ENCODE measurements around the gene DEFB132.

DNA sequence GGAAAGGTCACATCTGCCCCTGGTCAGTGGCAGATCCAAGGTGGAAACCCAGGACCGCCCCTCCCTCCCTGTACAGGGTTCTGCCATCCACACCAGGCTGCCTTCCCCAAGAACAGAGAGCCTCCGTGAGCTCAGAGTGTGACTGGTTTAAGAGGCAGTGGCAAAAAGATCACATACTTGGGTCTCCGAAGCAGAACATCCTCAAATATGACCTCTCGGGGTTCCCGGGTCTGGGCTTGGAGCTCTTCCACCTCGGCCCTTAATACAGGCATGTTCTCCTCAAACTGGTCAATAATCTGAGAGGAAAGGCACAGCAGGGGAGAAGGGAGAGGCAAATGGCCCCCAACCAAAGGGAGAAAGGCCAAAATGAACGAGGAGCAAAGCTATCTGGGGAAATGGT lies 18.3 kb downstream of the DEFB132 start:
- TF ChIP-seq, protein P1, sequence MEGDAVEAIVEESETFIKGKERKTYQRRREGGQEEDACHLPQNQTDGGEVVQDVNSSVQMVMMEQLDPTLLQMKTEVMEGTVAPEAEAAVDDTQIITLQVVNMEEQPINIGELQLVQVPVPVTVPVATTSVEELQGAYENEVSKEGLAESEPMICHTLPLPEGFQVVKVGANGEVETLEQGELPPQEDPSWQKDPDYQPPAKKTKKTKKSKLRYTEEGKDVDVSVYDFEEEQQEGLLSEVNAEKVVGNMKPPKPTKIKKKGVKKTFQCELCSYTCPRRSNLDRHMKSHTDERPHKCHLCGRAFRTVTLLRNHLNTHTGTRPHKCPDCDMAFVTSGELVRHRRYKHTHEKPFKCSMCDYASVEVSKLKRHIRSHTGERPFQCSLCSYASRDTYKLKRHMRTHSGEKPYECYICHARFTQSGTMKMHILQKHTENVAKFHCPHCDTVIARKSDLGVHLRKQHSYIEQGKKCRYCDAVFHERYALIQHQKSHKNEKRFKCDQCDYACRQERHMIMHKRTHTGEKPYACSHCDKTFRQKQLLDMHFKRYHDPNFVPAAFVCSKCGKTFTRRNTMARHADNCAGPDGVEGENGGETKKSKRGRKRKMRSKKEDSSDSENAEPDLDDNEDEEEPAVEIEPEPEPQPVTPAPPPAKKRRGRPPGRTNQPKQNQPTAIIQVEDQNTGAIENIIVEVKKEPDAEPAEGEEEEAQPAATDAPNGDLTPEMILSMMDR (IDR thresholded peaks at IDR 0.05; ENCODE audit: low read length): no peak
- no peak for TF ChIP-seq EZH2 (optimal IDR thresholded peaks at IDR 0.05; ENCODE audit: low read depth, low read length)
